IMR-90 (cell line): ENCODE data around the gene TANGO6.

Experiments used
- BHLHE40 ChIP-seq: fragments of 150-350 bp; IDR thresholded peaks from 2 replicates; pipeline ENCODE4 v1.6.1; 2016; ENCODE audit warnings: mild to moderate bottlenecking, low read depth, low read length
- CEBPB ChIP-seq: IDR thresholded peaks from 2 replicates; pipeline ENCODE4 v1.6.1; 2012; ENCODE audit warnings: low read depth, low read length, improper control_type of control experiment
- CHD1 ChIP-seq: IDR thresholded peaks from 2 replicates; pipeline ENCODE4 v1.6.1; 2012; ENCODE audit warnings: low read depth, low read length, improper control_type of control experiment
- FOS ChIP-seq: fragments of 150-350 bp; IDR thresholded peaks from 2 replicates; pipeline ENCODE4 v1.6.1; 2016; ENCODE audit warnings: low read depth, low read length
- MXI1 ChIP-seq: IDR thresholded peaks from 2 replicates; pipeline ENCODE4 v1.6.1; 2012; ENCODE audit warnings: low read depth, mild to moderate bottlenecking, low read length, moderate library complexity, borderline replicate concordance
- POLR2A ChIP-seq: IDR thresholded peaks from 2 replicates; pipeline ENCODE4 v1.6.1; 2012; ENCODE audit warnings: mild to moderate bottlenecking, low read depth, low read length
- TF ChIP-seq, protein P1 (sequence below): conservative IDR thresholded peaks from 2 replicates; pipeline ENCODE4 v1.5.1; 2012; ENCODE audit warnings: mild to moderate bottlenecking, low read depth, low read length, improper control_type of control experiment

DNA sequence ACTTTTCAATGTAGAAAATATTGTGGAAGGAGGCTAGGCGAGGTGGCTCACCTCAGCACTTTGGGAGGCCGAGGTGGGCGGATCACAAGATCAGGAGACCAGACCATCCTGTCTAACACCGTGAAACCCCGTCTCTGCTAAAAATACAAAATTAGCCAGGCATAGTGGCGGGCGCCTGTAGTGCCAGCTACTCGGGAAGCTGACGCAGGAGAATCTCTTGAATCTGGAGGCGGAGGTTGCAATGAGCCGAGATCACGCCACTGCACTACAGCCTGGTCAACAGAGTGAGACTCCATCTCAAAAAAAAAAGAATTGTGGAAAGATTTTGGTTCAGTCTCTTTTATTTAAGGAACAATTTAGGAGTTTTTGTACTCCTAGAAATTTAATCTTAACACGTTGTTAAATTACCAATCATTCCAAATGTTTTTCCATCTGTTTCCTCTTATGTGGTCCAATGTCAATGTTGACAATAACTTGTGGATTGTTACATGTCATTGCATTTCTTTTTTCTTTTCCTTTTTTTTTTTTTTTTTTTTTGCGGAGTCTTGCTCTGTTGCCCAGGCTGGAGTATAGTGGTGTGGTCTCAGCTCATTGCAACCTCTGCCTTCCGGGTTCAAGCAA lies 137.5 kb downstream of the TANGO6 start:
- TF ChIP-seq CEBPB (no peak), BHLHE40 (no peak), FOS (no peak), POLR2A (no peak), MXI1 (no peak), CHD1 (no peak)
- TF ChIP-seq, protein P1, sequence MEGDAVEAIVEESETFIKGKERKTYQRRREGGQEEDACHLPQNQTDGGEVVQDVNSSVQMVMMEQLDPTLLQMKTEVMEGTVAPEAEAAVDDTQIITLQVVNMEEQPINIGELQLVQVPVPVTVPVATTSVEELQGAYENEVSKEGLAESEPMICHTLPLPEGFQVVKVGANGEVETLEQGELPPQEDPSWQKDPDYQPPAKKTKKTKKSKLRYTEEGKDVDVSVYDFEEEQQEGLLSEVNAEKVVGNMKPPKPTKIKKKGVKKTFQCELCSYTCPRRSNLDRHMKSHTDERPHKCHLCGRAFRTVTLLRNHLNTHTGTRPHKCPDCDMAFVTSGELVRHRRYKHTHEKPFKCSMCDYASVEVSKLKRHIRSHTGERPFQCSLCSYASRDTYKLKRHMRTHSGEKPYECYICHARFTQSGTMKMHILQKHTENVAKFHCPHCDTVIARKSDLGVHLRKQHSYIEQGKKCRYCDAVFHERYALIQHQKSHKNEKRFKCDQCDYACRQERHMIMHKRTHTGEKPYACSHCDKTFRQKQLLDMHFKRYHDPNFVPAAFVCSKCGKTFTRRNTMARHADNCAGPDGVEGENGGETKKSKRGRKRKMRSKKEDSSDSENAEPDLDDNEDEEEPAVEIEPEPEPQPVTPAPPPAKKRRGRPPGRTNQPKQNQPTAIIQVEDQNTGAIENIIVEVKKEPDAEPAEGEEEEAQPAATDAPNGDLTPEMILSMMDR = no peak
